MCF 10A (cell line): ENCODE results near the gene FOXP3. TPM values are rescaled to one million over a fixed set of nuclear protein-coding genes. Genes with fewer than 3 reads are reported as not detected.

ENCODE experiments used
- BruUV-seq: library from RNA; stranded (reverse); fragments of 400-500 nt; replicated peaks from 2 replicates; lab custom pipeline; 2021; lab: Mats Ljungman, UMichigan
- CTCF ChIA-PET: fragments of 300-600 bp; sonication (Branson Sonifier 250); formaldehyde crosslinking; extraction: SDS; loops from one replicate; lab custom pipeline; 2021; ENCODE audit warnings: antibody characterized with exemption, inconsistent platforms; lab: Yijun Ruan, JAX
- POLR2A ChIA-PET: fragments of 300-600, 350-650 bp; sonication (Branson Sonifier 250); formaldehyde crosslinking; extraction: SDS; loops from one replicate; lab custom pipeline; 2020; ENCODE audit warnings: antibody characterized with exemption, inconsistent platforms; lab: Yijun Ruan, JAX
- DNase-seq: peaks from one replicate; pipeline ENCODE4 v3.0.0-alpha.2; 2018; ENCODE audit not compliant: unreplicated experiment
- H3K27ac Mint-ChIP-seq: one replicate; pipeline ENCODE4 v1.8.0; 2022; ENCODE audit warnings: mild to moderate bottlenecking, low read depth, mixed read lengths; ENCODE audit not compliant: unreplicated experiment
- H3K27me3 Mint-ChIP-seq: one replicate; pipeline ENCODE4 v1.8.0; 2022; ENCODE audit warnings: mixed read lengths; ENCODE audit not compliant: insufficient read depth, unreplicated experiment
- H3K36me3 Mint-ChIP-seq: one replicate; pipeline ENCODE4 v1.8.0; 2022; ENCODE audit warnings: mild to moderate bottlenecking, moderate library complexity, mixed read lengths; ENCODE audit not compliant: insufficient read depth, unreplicated experiment
- H3K4me1 Mint-ChIP-seq: one replicate; pipeline ENCODE4 v1.8.0; 2022; ENCODE audit warnings: mixed read lengths; ENCODE audit not compliant: insufficient read depth, unreplicated experiment
- H3K4me3 Mint-ChIP-seq: one replicate; pipeline ENCODE4 v1.8.0; 2022; ENCODE audit warnings: mild to moderate bottlenecking, moderate library complexity, mixed read lengths; ENCODE audit not compliant: unreplicated experiment
- H3K9me3 Mint-ChIP-seq: one replicate; pipeline ENCODE4 v1.8.0; 2022; ENCODE audit warnings: mixed read lengths; ENCODE audit not compliant: unreplicated experiment
- CTCF ChIP-seq: fragments of 200-600 bp; IDR thresholded peaks from one replicate; pipeline ENCODE4 v1.8.0; 2022; ENCODE audit warnings: antibody characterized with exemption, mild to moderate bottlenecking; ENCODE audit not compliant: unreplicated experiment
- intact Hi-C: fragments of 100-400 bp; cut with micrococcal nuclease; formaldehyde crosslinking; loops from 2 replicates; pipeline ENCODE4 v1.14.1; 2022
- total RNA-seq: library from RNA; stranded (reverse); gene quantifications from 2 replicates; pipeline ENCODE4 v1.2.3, GENCODE V29; 2022

The FOXP3 gene
- total RNA-seq, 1 experiment from 2014 or later: 0.26 TPM

DNA sequence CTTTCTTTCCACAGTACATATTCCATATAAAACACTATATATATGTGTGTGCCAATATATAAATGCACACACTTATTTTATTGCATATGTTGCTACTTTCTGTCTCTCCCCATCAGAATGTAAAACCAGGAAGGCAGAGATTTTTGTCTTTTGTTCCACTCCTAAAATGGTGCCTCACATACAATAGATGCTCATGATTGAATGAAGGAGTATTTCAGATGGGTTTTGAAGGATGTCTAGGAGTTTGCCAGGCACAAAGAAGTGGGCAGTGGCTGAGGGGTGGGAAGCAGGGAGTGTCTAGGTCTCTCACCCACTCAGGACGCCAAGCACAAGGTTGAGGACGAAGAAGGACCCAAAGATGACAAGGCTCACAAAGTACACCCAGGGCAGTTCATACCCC, 36.8 kb downstream of the FOXP3 start:
- Mint-ChIP-seq H3K4me1 (no peaks in the 10 kb centered on the region), H3K27ac (no peak overlapping the region), H3K27me3 (no peaks in the 10 kb centered on the region), H3K9me3 (peaks cover 8% of the 10 kb centered on the region), H3K4me3 (no peak overlapping the region), H3K36me3 (no peaks in the 10 kb centered on the region)
- CTCF ChIA-PET: no interaction called here
- POLR2A ChIA-PET: interaction anchor here (0.7 kb wide), 1 partner anchor 48 kb away, joined by 3 read pairs; no protein-coding TSS in a partner anchor
- BruUV-seq: no TSS peak
- no peak for TF ChIP-seq CTCF
- DNase-seq: no peak
- intact Hi-C loops: no loop called here

DNA sequence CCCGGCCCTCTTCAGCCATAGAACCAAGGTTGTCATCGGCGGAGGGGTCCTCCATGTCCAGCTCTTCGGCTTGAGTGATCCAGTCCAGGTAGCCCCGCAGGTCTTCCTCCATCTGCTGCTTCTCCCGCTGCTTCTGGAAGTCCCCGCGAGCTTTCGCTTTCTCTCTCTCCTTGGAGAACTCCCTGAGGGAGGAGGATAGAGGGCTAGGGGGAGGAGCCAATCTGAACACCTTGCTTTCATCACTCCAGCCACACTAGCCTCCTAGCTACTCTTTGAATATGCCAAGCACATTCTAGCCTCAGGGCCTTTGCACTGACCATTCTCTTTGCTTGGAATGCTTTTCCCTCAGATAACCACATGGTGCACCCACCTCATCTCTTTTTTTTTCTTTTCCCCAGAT, 37.6 kb downstream of the FOXP3 start:
- no TSS peak for BruUV-seq
- Mint-ChIP-seq H3K27ac (no peak overlapping the region), H3K4me3 (no peak overlapping the region), H3K36me3 (no peaks in the 10 kb centered on the region), H3K4me1 (no peaks in the 10 kb centered on the region), H3K27me3 (no peaks in the 10 kb centered on the region), H3K9me3 (peaks cover 8% of the 10 kb centered on the region)
- intact Hi-C loops: no loop called here
- POLR2A ChIA-PET: interaction anchor here (0.7 kb wide), 1 partner anchor 49 kb away, joined by 3 read pairs; no protein-coding TSS in a partner anchor
- CTCF ChIA-PET: interaction anchor here (0.6 to 0.7 kb wide), 2 partner anchors 14 to 34 kb away, joined by 4 to 5 read pairs; no protein-coding TSS in a partner anchor
- no peak for TF ChIP-seq CTCF
- no peak for DNase-seq

- intact Hi-C loops: no loop called here
- Mint-ChIP-seq H3K4me3 (no peak overlapping the region), H3K27me3 (no peaks in the 10 kb centered on the region), H3K36me3 (no peaks in the 10 kb centered on the region), H3K27ac (no peak overlapping the region), H3K9me3 (peaks cover 8% of the 10 kb centered on the region), H3K4me1 (no peaks in the 10 kb centered on the region)
- ChIA-PET CTCF (interaction anchor here (0.7 kb wide), 1 partner anchor 32 kb away, joined by 3 read pairs; no protein-coding TSS in a partner anchor), POLR2A (interaction anchor here (0.6 to 0.7 kb wide), 2 partner anchors 26 to 1817 kb away, joined by 3 read pairs; partner anchors contain the start of gene SYP)
- no peak for DNase-seq
- no TSS peak for BruUV-seq
- no peak for TF ChIP-seq CTCF
Observed at GRCh38 chrX:49225858-49226257, 38.7 kb downstream of the FOXP3 start.

GRCh38 chrX:49221868-49222267, 42.6 kb downstream of the FOXP3 start:
- Mint-ChIP-seq H3K36me3 (no peaks in the 10 kb centered on the region), H3K4me3 (no peak overlapping the region), H3K27ac (no peak overlapping the region), H3K27me3 (peaks cover 12% of the 10 kb centered on the region), H3K4me1 (no peaks in the 10 kb centered on the region), H3K9me3 (no peaks in the 10 kb centered on the region)
- DNase-seq: no peak
- POLR2A ChIA-PET: no interaction called here
- CTCF ChIA-PET: interaction anchor here (0.6 kb wide), 1 partner anchor 10 kb away, joined by 5 read pairs; no protein-coding TSS in a partner anchor
- BruUV-seq: no TSS peak
- intact Hi-C loops: no loop called here
- no peak for TF ChIP-seq CTCF
